HCT116 (cell line): ENCODE measurements around the gene CYP2S1. TPM values are rescaled to one million over a fixed set of nuclear protein-coding genes. Genes with fewer than 3 reads are reported as not detected.

Source experiments
- ATAC-seq: fragments of 200-7000 bp; cut with Tn5 transposase; 2 replicates; pipeline ENCODE4 v1.9.1; 2020; ENCODE audit warnings: mild to moderate bottlenecking, moderate library complexity
- BruUV-seq: library from RNA; stranded (reverse); fragments of 400-500 nt; replicated peaks from 2 replicates; lab custom pipeline; 2021; lab: Mats Ljungman, UMichigan
- CTCF ChIA-PET: fragments of 300-600 bp; sonication (Branson Sonifier 250); formaldehyde crosslinking; loops from one replicate; lab custom pipeline; 2021; ENCODE audit warnings: antibody characterized with exemption; lab: Charles Lee
- POLR2A ChIA-PET: fragments of 300-600, 350-600 bp; sonication (Branson Sonifier 250); formaldehyde crosslinking; loops from one replicate; lab custom pipeline; 2021; ENCODE audit warnings: antibody characterized with exemption; lab: Charles Lee
- RAD21 ChIA-PET, 2 experiments: fragments of 300-600 bp; sonication (Branson Sonifier 250); formaldehyde crosslinking; loops; one replicate each; lab custom pipeline; 2023; ENCODE audit warnings: low total read pairs in 2 of 2; ENCODE audit not compliant: uncharacterized antibody in 2 of 2, unreplicated experiment in 2 of 2, low non-redundant PET in 1 of 2; lab: Charles Lee
- DNase-seq: peaks from one replicate; pipeline ENCODE4 v3.0.0-alpha.2; 2010; ENCODE audit warnings: low read depth, low spot score
- H2AFZ ChIP-seq: fragments of 200-600 bp; shearing (Covaris generic), sonication (generic); 2 replicates; pipeline ENCODE4 v1.6.1; 2017; ENCODE audit warnings: low read depth, mixed run types, mixed read lengths, antibody characterized with exemption, low read length; ENCODE audit not compliant: poor library complexity, severe bottlenecking
- H3K27ac ChIP-seq: 2 replicates; pipeline ENCODE4 v1.5.1; 2012; ENCODE audit warnings: low read depth, low read length
- H3K27me3 ChIP-seq: fragments of 200-600 bp; sonication (generic); 2 replicates; pipeline ENCODE4 v1.6.1; 2016; ENCODE audit warnings: mixed run types, low read length, mixed read lengths; ENCODE audit not compliant: insufficient read depth
- H3K36me3 ChIP-seq, 2 experiments: fragments of 200-500 bp in 1 of 2; fragments of 200-600 bp in 1 of 2; sonication (Bioruptor generic) in 1 of 2; sonication (generic) in 1 of 2; 2 replicates each; pipeline versions ENCODE4 v1.5.1 to v1.6.1; 2014 to 2016; ENCODE audit warnings: low read length in 2 of 2, inconsistent platforms in 1 of 2, mixed read lengths in 1 of 2, mixed run types in 1 of 2; ENCODE audit not compliant: insufficient read depth in 2 of 2, control insufficient read depth in 1 of 2
- H3K4me1 ChIP-seq, 2 experiments: fragments of 200-600 bp in 1 of 2; sonication (generic) in 1 of 2; 2 replicates each; pipeline versions ENCODE4 v1.5.1 to v1.6.1; 2012 to 2017; ENCODE audit warnings: low read length in 2 of 2, inconsistent platforms in 1 of 2, mild to moderate bottlenecking in 1 of 2, mixed read lengths in 1 of 2, mixed run types in 1 of 2, moderate library complexity in 1 of 2; ENCODE audit not compliant: insufficient read depth in 2 of 2, control insufficient read depth in 1 of 2
- H3K4me2 ChIP-seq: fragments of 200-600 bp; sonication (generic); 2 replicates; pipeline ENCODE4 v1.6.1; 2017; ENCODE audit warnings: mixed run types, low read length, mixed read lengths
- H3K4me3 ChIP-seq, 2 experiments: fragments of 200-600 bp in 1 of 2; sonication (generic) in 1 of 2; replicated peaks in 1 of 2; 2 replicates each; pipeline ENCODE4 v1.5.1; 2011 to 2016; ENCODE audit warnings: low read length in 2 of 2, control low read depth in 1 of 2, low read depth in 1 of 2, mild to moderate bottlenecking in 1 of 2, mixed read lengths in 1 of 2, mixed run types in 1 of 2
- H3K79me2 ChIP-seq: fragments of 200-600 bp; sonication (generic); 2 replicates; pipeline ENCODE4 v1.6.1; 2017; ENCODE audit warnings: mild to moderate bottlenecking, mixed run types, low read length, moderate library complexity, mixed read lengths; ENCODE audit not compliant: insufficient read depth
- H3K9ac ChIP-seq: fragments of 200-600 bp; sonication (generic); 2 replicates; pipeline ENCODE4 v1.6.1; 2016; ENCODE audit warnings: low read length, mixed read lengths
- H3K9me2 ChIP-seq: fragments of 200-600 bp; sonication (generic), shearing (Covaris generic); 2 replicates; pipeline ENCODE4 v1.6.1; 2017; ENCODE audit warnings: mixed run types, mild to moderate bottlenecking, moderate library complexity; ENCODE audit not compliant: insufficient read depth
- H3K9me3 ChIP-seq, 2 experiments: fragments of 200-500 bp in 1 of 2; fragments of 200-600 bp in 1 of 2; sonication (Bioruptor generic) in 1 of 2; sonication (generic) in 1 of 2; 2 replicates each; pipeline ENCODE4 v1.6.1; 2014 to 2017; ENCODE audit warnings: low read length in 2 of 2, mixed read lengths in 2 of 2, inconsistent platforms in 1 of 2, low read depth in 1 of 2, mild to moderate bottlenecking in 1 of 2, mixed run types in 1 of 2, moderate library complexity in 1 of 2; ENCODE audit not compliant: control insufficient read depth in 1 of 2, insufficient read depth in 1 of 2
- H4K20me1 ChIP-seq: fragments of 200-600 bp; sonication (generic), shearing (Covaris generic); 2 replicates; pipeline ENCODE4 v1.6.1; 2017; ENCODE audit warnings: mixed run types, mild to moderate bottlenecking, moderate library complexity; ENCODE audit not compliant: insufficient read depth
- CEBPB ChIP-seq: IDR thresholded peaks from 2 replicates; pipeline ENCODE4 v1.6.1; 2012; ENCODE audit warnings: low read depth
- EGR1 ChIP-seq: IDR thresholded peaks from 2 replicates; pipeline ENCODE4 v1.6.1; 2012; ENCODE audit warnings: low read depth
- ELF1 ChIP-seq: IDR thresholded peaks from 2 replicates; pipeline ENCODE4 v1.6.1; 2012; ENCODE audit warnings: low read depth, borderline replicate concordance
- EZH2phosphoT487 ChIP-seq: fragments of 200-600 bp; IDR thresholded peaks from 2 replicates; pipeline ENCODE4 v1.6.1; 2018; ENCODE audit warnings: antibody characterized with exemption, borderline replicate concordance
- JUND ChIP-seq: IDR thresholded peaks from 2 replicates; pipeline ENCODE4 v1.6.1; 2012
- POLR2A ChIP-seq: IDR thresholded peaks from 2 replicates; pipeline ENCODE4 v1.7.0; 2011; ENCODE audit warnings: borderline replicate concordance; ENCODE audit not compliant: insufficient read depth, insufficient read length; ENCODE audit errors: extremely low read depth
- POLR2AphosphoS5 ChIP-seq: IDR thresholded peaks from 2 replicates; pipeline ENCODE4 v1.6.1; 2011; ENCODE audit warnings: mild to moderate bottlenecking, low read depth, low read length, moderate library complexity
- RAD21 ChIP-seq: IDR thresholded peaks from 2 replicates; pipeline ENCODE4 v1.6.1; 2012; ENCODE audit warnings: low read depth, mild to moderate bottlenecking
- SIN3A ChIP-seq: IDR thresholded peaks from 2 replicates; pipeline ENCODE4 v1.6.1; 2012; ENCODE audit warnings: low read depth
- SP1 ChIP-seq: IDR thresholded peaks from 2 replicates; pipeline ENCODE4 v1.6.1; 2012; ENCODE audit warnings: low read depth
- SRF ChIP-seq: IDR thresholded peaks from 2 replicates; pipeline ENCODE4 v1.6.1; 2012; ENCODE audit warnings: low read depth
- TCF7L2 ChIP-seq: IDR thresholded peaks from 2 replicates; pipeline ENCODE4 v1.7.0; 2011; ENCODE audit warnings: borderline replicate concordance, inconsistent platforms; ENCODE audit not compliant: insufficient read depth, insufficient read length; ENCODE audit errors: extremely low read depth
- YY1 ChIP-seq: IDR thresholded peaks from 2 replicates; pipeline ENCODE4 v1.6.1; 2011; ENCODE audit warnings: low read length, low read depth, moderate library complexity, mild to moderate bottlenecking; ENCODE audit not compliant: insufficient replicate concordance; ENCODE audit errors: extremely low read depth
- ZFX ChIP-seq: fragments of 450-650 bp; IDR thresholded peaks from 2 replicates; pipeline ENCODE4 v1.6.1; 2017
- ZNF274 ChIP-seq: fragments of 200-500 bp; sonication (Bioruptor generic); IDR thresholded peaks from 2 replicates; pipeline ENCODE4 v1.6.1; 2014; ENCODE audit warnings: mild to moderate bottlenecking, low read depth, low read length, inconsistent platforms
- intact Hi-C: fragments of 100-400 bp; cut with micrococcal nuclease; formaldehyde crosslinking; loops from 2 replicates; pipeline ENCODE4 v1.10.0; 2022
- total RNA-seq: library from RNA; stranded (reverse); gene quantifications from one replicate; pipeline ENCODE4 v1.2.1, GENCODE V29; 2021; ENCODE audit not compliant: unreplicated experiment
- TF ChIP-seq, protein P1 (sequence below): IDR thresholded peaks from 2 replicates; pipeline ENCODE4 v1.6.1; 2012
- TF ChIP-seq, protein P2 (sequence below), 3 experiments: fragments of 200-600 bp in 1 of 3; sonication (generic) in 1 of 3; IDR thresholded peaks in 2 of 3; conservative IDR thresholded peaks in 1 of 3; 2 replicates each; pipeline ENCODE4 v1.5.1; 2012 to 2017; ENCODE audit warnings: low read depth in 2 of 3, low read length in 2 of 3, antibody characterized with exemption in 1 of 3, borderline replicate concordance in 1 of 3, control low read depth in 1 of 3, mild to moderate bottlenecking in 1 of 3, mixed read lengths in 1 of 3, mixed run types in 1 of 3, moderate library complexity in 1 of 3; ENCODE audit not compliant: insufficient read depth in 1 of 3
- TF ChIP-seq, protein P3 (sequence below): IDR thresholded peaks from 2 replicates; pipeline ENCODE4 v1.6.1; 2012; ENCODE audit warnings: low read depth
- TF ChIP-seq, protein P4 (sequence below): IDR thresholded peaks from 2 replicates; pipeline ENCODE4 v1.6.1; 2011; ENCODE audit warnings: mild to moderate bottlenecking, low read length, moderate library complexity; ENCODE audit not compliant: insufficient replicate concordance; ENCODE audit errors: extremely low read depth

The CYP2S1 gene
- total RNA-seq, 1 experiment from 2014 or later = 17.6 TPM

GRCh38 chr19:41228486-41228885 lies 35.5 kb downstream of the CYP2S1 start:
- no TSS peak for BruUV-seq
- Histone ChIP-seq H4K20me1 (no peaks in the 10 kb centered on the region), H3K9ac (0 out of 2 replicates have a peak overlapping the region, but pooled peaks have one; percentile 1), H3K27ac (no peak overlapping the region), H3K4me2 (peak overlapping the region; percentile 34), H3K9me3 (no peaks in the 10 kb centered on the region), H3K4me1 (peaks cover 52 to 70% of the 10 kb centered on the region in 2 experiments), H2AFZ (no peak overlapping the region), H3K9me2 (no peaks in the 10 kb centered on the region), H3K36me3 (peaks cover 0 to 15% of the 10 kb centered on the region in 2 experiments; a peak in 1 of 4 replicates), H3K4me3 (no peak overlapping the region), H3K79me2 (peaks cover 16% of the 10 kb centered on the region; the same call in 1 of the 2 replicates), H3K27me3 (no peaks in the 10 kb centered on the region)
- ChIA-PET RAD21 (no interaction called here), CTCF (no interaction called here), POLR2A (interaction anchor here (1.2 to 1.5 kb wide), 2 partner anchors 9 to 20 kb away, joined by 3 to 6 read pairs; partner anchors contain the start of gene AXL)
- ATAC-seq = no peak
- no peak for DNase-seq
- no peak for TF ChIP-seq ZFX
- no peak for TF ChIP-seq POLR2A
- TF ChIP-seq ELF1 = no peak
- TF ChIP-seq, protein P1, sequence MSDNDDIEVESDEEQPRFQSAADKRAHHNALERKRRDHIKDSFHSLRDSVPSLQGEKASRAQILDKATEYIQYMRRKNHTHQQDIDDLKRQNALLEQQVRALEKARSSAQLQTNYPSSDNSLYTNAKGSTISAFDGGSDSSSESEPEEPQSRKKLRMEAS = no peak
- no peak for TF ChIP-seq POLR2AphosphoS5
- TF ChIP-seq SP1 = no peak
- TF ChIP-seq TCF7L2 = no peak
- TF ChIP-seq CEBPB = no peak
- TF ChIP-seq EGR1 = no peak
- TF ChIP-seq, protein P2, sequence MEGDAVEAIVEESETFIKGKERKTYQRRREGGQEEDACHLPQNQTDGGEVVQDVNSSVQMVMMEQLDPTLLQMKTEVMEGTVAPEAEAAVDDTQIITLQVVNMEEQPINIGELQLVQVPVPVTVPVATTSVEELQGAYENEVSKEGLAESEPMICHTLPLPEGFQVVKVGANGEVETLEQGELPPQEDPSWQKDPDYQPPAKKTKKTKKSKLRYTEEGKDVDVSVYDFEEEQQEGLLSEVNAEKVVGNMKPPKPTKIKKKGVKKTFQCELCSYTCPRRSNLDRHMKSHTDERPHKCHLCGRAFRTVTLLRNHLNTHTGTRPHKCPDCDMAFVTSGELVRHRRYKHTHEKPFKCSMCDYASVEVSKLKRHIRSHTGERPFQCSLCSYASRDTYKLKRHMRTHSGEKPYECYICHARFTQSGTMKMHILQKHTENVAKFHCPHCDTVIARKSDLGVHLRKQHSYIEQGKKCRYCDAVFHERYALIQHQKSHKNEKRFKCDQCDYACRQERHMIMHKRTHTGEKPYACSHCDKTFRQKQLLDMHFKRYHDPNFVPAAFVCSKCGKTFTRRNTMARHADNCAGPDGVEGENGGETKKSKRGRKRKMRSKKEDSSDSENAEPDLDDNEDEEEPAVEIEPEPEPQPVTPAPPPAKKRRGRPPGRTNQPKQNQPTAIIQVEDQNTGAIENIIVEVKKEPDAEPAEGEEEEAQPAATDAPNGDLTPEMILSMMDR (IDR thresholded peaks at IDR 0.05 in 2 of 3, conservative IDR thresholded peaks at IDR 0.05 in 1 of 3; ENCODE audit: borderline replicate concordance in 1 of 3, insufficient read depth in 1 of 3, low read depth in 2 of 3, low read length in 2 of 3) = no peak
- no peak for TF ChIP-seq ZNF274
- no peak for TF ChIP-seq SRF
- TF ChIP-seq YY1 = no peak
- no peak for TF ChIP-seq JUND
- no peak for TF ChIP-seq EZH2phosphoT487
- TF ChIP-seq SIN3A = no peak
- TF ChIP-seq, protein P3, sequence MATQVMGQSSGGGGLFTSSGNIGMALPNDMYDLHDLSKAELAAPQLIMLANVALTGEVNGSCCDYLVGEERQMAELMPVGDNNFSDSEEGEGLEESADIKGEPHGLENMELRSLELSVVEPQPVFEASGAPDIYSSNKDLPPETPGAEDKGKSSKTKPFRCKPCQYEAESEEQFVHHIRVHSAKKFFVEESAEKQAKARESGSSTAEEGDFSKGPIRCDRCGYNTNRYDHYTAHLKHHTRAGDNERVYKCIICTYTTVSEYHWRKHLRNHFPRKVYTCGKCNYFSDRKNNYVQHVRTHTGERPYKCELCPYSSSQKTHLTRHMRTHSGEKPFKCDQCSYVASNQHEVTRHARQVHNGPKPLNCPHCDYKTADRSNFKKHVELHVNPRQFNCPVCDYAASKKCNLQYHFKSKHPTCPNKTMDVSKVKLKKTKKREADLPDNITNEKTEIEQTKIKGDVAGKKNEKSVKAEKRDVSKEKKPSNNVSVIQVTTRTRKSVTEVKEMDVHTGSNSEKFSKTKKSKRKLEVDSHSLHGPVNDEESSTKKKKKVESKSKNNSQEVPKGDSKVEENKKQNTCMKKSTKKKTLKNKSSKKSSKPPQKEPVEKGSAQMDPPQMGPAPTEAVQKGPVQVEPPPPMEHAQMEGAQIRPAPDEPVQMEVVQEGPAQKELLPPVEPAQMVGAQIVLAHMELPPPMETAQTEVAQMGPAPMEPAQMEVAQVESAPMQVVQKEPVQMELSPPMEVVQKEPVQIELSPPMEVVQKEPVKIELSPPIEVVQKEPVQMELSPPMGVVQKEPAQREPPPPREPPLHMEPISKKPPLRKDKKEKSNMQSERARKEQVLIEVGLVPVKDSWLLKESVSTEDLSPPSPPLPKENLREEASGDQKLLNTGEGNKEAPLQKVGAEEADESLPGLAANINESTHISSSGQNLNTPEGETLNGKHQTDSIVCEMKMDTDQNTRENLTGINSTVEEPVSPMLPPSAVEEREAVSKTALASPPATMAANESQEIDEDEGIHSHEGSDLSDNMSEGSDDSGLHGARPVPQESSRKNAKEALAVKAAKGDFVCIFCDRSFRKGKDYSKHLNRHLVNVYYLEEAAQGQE = no peak
- no peak for TF ChIP-seq RAD21
- TF ChIP-seq, protein P4, sequence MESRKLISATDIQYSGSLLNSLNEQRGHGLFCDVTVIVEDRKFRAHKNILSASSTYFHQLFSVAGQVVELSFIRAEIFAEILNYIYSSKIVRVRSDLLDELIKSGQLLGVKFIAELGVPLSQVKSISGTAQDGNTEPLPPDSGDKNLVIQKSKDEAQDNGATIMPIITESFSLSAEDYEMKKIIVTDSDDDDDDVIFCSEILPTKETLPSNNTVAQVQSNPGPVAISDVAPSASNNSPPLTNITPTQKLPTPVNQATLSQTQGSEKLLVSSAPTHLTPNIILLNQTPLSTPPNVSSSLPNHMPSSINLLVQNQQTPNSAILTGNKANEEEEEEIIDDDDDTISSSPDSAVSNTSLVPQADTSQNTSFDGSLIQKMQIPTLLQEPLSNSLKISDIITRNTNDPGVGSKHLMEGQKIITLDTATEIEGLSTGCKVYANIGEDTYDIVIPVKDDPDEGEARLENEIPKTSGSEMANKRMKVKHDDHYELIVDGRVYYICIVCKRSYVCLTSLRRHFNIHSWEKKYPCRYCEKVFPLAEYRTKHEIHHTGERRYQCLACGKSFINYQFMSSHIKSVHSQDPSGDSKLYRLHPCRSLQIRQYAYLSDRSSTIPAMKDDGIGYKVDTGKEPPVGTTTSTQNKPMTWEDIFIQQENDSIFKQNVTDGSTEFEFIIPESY = no peak
- intact Hi-C loops = loop anchor here (5.0 kb wide), 1 partner anchor 34 kb away; the partner anchor contains the start of gene HNRNPUL1
